ENCODE results near the gene SOWAHB. TPM values are rescaled to one million over a fixed set of nuclear protein-coding genes. Genes with fewer than 3 reads are reported as not detected.

SOWAHB gene
- total and polyA plus RNA-seq, 2 of the 8 experiments (the other 6 are each of a cell fraction or from before 2014, with no cell fraction given), result 0.15 to 0.65 TPM

- H4K5ac ChIP-seq (ENCODE audit: insufficient read length, low read depth, low read length), result no peak overlapping the region
- H3K79me1 ChIP-seq (ENCODE audit: low read depth, low read length), result no peaks in the 10 kb centered on the region
- H2BK12ac ChIP-seq (ENCODE audit: low read depth, low read length), result no peak overlapping the region
- H2BK15ac ChIP-seq (ENCODE audit: low read length), result no peak overlapping the region
- WGBS, 2 experiments (ENCODE audit: extremely low coverage in 1 of 2, insufficient coverage in 1 of 2, insufficient read length in 1 of 2, insufficient replicate concordance in 2 of 2, low coverage in 1 of 2, low lambda C conversion rate in 2 of 2, missing lambda C conversion rate in 1 of 2), result 95% methylated on average over 4 of the region's 8 CpGs; no CpG with 5 or more reads in 1 of the 2 experiments
- no peak for TF ChIP-seq EP300 (IDR thresholded peaks at IDR 0.05; ENCODE audit: borderline replicate concordance in 1 of 2, low read depth in 2 of 2, low read length in 2 of 2)
- TF ChIP-seq SRF (IDR thresholded peaks at IDR 0.05; ENCODE audit: low read depth, low read length), result no peak
- TF ChIP-seq SUZ12 (IDR thresholded peaks at IDR 0.05; ENCODE audit: low read length), result no peak
- no peak for TF ChIP-seq KDM1A (IDR thresholded peaks at IDR 0.05; ENCODE audit: borderline replicate concordance, low read length)
- TF ChIP-seq, protein P1, sequence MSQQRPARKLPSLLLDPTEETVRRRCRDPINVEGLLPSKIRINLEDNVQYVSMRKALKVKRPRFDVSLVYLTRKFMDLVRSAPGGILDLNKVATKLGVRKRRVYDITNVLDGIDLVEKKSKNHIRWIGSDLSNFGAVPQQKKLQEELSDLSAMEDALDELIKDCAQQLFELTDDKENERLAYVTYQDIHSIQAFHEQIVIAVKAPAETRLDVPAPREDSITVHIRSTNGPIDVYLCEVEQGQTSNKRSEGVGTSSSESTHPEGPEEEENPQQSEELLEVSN (IDR thresholded peaks at IDR 0.05), result no peak
- TF ChIP-seq SP2 (IDR thresholded peaks at IDR 0.05; ENCODE audit: low read length), result no peak
- TF ChIP-seq SP4 (IDR thresholded peaks at IDR 0.05; ENCODE audit: low read length), result no peak
- no peak for TF ChIP-seq SP1 (IDR thresholded peaks at IDR 0.05; ENCODE audit: low read depth, low read length)
- TF ChIP-seq YY1 (IDR thresholded peaks at IDR 0.05; ENCODE audit: low read depth, low read length), result no peak
- TF ChIP-seq CHD2 (IDR thresholded peaks at IDR 0.05; ENCODE audit: low read length), result no peak
- no peak overlapping the region for H3K14ac ChIP-seq (ENCODE audit: insufficient read length)
- no peaks in the 10 kb centered on the region for H4K20me1 ChIP-seq (replicated peaks in 1 of 2; ENCODE audit: control insufficient read depth in 1 of 2, insufficient read depth in 2 of 2, low read length in 2 of 2)
- FAIRE-seq (no peak), DNase-seq (ENCODE audit: low read depth in 1 of 2, low spot score in 2 of 2) (no peak)
- no peak overlapping the region for H3K4ac ChIP-seq (replicated peaks; ENCODE audit: insufficient read length, low read depth, low read length)
- no peaks in the 10 kb centered on the region for H3K36me3 ChIP-seq (ENCODE audit: control insufficient read depth in 2 of 4, insufficient read depth in 4 of 4, low read length in 3 of 4)
- H2BK20ac ChIP-seq (ENCODE audit: low read length), result no peak overlapping the region
- no peak overlapping the region for H3K9ac ChIP-seq (replicated peaks in 1 of 4; ENCODE audit: extremely low read depth in 1 of 4, low read depth in 3 of 4, low read length in 3 of 4)
- H3K4me1 ChIP-seq (replicated peaks in 1 of 4; ENCODE audit: control insufficient read depth in 3 of 4, insufficient read depth in 4 of 4, low read length in 3 of 4), result no peaks in the 10 kb centered on the region
- no peaks in the 10 kb centered on the region for H3K79me2 ChIP-seq (ENCODE audit: control insufficient read depth in 1 of 2, insufficient read depth in 2 of 2, low read length in 2 of 2)
- no peak overlapping the region for H3K4me3 ChIP-seq (ENCODE audit: extremely low read depth in 1 of 4, insufficient read depth in 2 of 4, low read depth in 3 of 4, low read length in 4 of 4)
- H3K23ac ChIP-seq (ENCODE audit: insufficient read length), result no peak overlapping the region
- no peaks in the 10 kb centered on the region for H3K27me3 ChIP-seq (replicated peaks in 1 of 4; ENCODE audit: control insufficient read depth in 3 of 4, extremely low read depth in 1 of 4, insufficient read depth in 3 of 4, low read length in 3 of 4)
- H3K56ac ChIP-seq (replicated peaks; ENCODE audit: insufficient read length, low read depth, low read length), result no peak overlapping the region
- H2AFZ ChIP-seq (ENCODE audit: low read length), result no peak overlapping the region
- no peak overlapping the region for H3K27ac ChIP-seq (ENCODE audit: low read depth, low read length)
- no peak overlapping the region for H2BK120ac ChIP-seq (replicated peaks; ENCODE audit: low read depth, low read length)
- H2BK5ac ChIP-seq (ENCODE audit: low read depth, low read length), result no peak overlapping the region
- POLR2A ChIA-PET (ENCODE audit: partially characterized antibody), result no interaction called here
- H4K91ac ChIP-seq (replicated peaks; ENCODE audit: insufficient read length, low read length), result no peak overlapping the region
- H4K8ac ChIP-seq (ENCODE audit: extremely low read depth, insufficient read depth, low read length), result no peak overlapping the region
- H3K4me2 ChIP-seq (ENCODE audit: insufficient read depth in 1 of 2, low read depth in 2 of 2, low read length in 2 of 2), result no peak overlapping the region
- CTCF ChIA-PET (ENCODE audit: partially characterized antibody), result interaction anchor here (0.6 to 1.2 kb wide), 4 partner anchors 123 to 1679 kb away, joined by 3 to 6 read pairs (median 3); no protein-coding TSS in a partner anchor
- no peak overlapping the region for H2AK5ac ChIP-seq (ENCODE audit: low read depth, low read length)
- no peak overlapping the region for H3K18ac ChIP-seq (ENCODE audit: extremely low read depth, low read length)
- H3K9me3 ChIP-seq (ENCODE audit: insufficient read depth in 2 of 2, low read depth in 1 of 2, low read length in 1 of 2), result no peaks in the 10 kb centered on the region
- H3K23me2 ChIP-seq (ENCODE audit: low read depth, low read length), result no peaks in the 10 kb centered on the region
Measured at GRCh38 chr4:76854858-76855257, 43.1 kb downstream of the SOWAHB start.

Measured in H1 (cell line).